HG03575 (cell line): ENCODE data around the gene DISP2.

Experiments
- ATAC-seq: cut with Tn5 transposase; IDR thresholded peaks from one replicate; pipeline ENCODE4 v1.9.1; 2021; ENCODE audit not compliant: unreplicated experiment, insufficient number of reproducible peaks, low FRiP score; ENCODE audit errors: extremely low read depth

DISP2 gene

GRCh38 chr15:40409366-40409765 is 51.3 kb downstream of the DISP2 start:
- ATAC-seq = no peak

- no peak for ATAC-seq
Measured at GRCh38 chr15:40410476-40410875, 52.5 kb downstream of the DISP2 start.

- ATAC-seq = no peak
Measured at GRCh38 chr15:40412095-40412759, 54.2 kb downstream of the DISP2 start.

- no peak for ATAC-seq
Measured at GRCh38 chr15:40413036-40413435, 55.0 kb downstream of the DISP2 start.

DNA sequence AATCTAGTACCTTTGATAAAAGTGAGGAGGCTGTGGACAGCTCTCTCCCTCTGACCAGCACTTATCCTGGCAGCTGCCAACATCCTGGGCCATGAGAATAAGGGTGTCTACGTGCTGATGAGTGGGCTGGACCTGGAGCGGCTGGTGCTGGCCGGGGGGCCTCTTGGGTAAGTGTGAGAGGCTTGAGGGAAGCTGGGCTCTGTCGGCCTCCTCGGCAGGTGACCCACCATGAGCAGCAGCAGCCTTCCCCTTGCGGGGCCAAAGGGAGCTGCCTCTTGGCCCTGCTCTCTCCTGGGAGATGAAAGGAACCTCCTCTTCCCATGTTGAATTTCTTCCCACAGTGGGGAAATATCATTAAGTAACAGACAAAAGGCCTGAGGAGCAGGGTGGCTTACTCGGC is 56.8 kb downstream of the DISP2 start:
- no peak for ATAC-seq

- no peak for ATAC-seq
Measured at GRCh38 chr15:40415226-40415625, 57.2 kb downstream of the DISP2 start.

DNA sequence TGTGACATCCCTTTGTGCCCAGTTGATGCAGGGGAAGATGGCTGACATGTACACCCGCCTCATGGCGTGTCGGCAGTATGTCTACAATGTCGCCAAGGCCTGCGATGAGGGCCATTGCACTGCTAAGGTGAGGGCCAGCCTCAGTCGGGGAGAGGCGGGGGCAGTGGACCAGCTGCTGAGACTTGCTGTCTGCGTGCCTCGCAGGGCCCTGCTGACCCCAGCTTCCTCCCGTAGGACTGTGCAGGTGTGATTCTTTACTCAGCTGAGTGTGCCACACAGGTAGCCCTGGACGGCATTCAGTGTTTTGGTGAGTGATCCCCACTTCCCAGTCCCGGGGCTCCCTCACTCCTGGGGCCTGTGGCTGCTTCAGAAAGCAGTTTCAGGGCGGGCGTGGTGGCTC is 58.0 kb downstream of the DISP2 start:
- no peak for ATAC-seq

DNA sequence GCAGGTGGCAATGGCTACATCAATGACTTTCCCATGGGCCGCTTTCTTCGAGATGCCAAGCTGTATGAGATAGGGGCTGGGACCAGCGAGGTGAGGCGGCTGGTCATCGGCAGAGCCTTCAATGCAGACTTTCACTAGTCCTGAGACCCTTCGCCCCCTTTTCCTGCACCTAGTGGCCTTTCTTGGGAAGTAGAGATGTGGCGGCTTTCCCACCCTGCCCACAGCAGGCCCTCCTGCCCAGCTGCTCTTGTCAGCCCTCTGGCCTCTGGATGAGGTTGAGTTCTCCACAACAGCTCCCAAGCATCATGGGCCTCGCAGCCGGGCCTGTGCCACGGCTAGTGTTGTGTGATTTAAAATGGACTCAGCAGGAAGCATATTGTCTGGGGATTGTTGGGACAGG is 60.1 kb downstream of the DISP2 start:
- ATAC-seq = no peak

- no peak for ATAC-seq
Measured at GRCh38 chr15:40420071-40420713, 62.2 kb downstream of the DISP2 start.

GRCh38 chr15:40420793-40421192 is 62.8 kb downstream of the DISP2 start:
- ATAC-seq = no peak

DNA sequence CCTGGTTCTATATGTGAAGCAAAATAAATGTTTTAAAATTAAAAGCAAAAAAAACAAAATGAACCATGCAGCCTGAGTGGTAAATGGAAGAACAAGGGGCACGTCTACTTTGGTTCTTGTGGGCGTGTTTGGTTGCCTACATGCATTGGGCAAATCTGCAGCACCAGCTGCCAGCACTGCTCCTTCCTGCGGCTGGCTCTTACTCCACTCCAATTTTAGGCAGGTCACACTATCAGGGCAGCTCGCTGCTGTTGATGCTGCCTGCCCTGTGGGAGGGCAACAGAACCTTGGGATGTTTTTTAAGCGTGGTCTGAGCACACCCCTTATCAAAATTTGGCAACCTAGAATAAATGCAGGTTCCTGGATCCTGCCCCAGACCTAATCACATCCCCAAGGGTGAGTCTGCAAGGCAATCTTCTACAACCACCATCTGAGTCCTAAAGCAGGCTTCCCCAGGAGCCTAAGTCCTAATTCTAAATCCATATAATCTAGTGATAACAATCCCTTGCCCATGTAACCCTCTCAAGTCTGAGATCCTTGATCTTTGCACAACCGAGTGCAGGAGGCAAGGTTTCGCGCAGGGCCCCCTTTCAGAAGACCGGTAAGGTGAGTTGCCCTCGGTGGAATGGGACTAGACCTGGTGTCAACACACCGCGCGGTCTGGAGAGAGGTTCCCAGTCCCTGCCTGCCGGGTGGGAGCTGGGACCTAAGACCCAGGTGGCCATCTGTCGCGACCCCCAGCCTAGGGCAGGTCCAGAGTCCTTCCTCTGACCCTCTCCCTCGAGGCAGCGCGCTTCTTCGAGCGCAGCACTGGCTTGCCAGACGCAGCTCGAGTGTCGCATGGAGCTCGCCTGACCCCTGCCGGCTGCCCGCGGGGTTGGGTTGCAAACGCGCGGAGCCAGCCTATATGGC is 63.5 kb downstream of the DISP2 start:
- no peak for ATAC-seq

DNA sequence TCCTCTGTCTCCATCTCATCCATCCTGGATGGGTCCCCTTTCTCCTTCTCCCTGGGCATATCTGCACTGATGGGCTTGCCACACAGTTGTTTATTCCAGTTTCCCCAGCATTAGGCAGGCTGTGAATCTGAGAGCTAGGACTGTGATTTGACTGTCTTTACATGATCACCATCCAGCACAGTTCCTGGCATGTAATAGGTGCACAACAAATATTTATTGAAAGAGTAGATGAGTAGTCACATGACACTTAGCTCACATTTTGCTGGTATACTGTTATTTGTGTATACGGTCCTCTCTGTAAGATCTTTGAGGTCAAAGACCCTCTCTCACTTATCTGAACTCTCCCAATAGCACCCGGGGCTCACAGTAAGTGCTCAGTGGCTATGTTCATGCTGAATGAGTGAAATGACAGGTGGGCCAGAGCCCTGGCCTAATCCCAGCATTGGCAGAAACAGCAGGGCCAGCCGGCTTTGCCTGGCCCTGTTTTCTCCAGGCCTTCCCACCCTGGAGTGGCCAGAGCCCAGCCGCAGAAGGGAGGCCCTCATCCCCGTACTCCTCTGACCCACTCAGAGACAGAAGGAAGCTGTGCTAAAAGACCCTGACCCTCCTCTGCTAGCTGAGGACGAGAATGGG is 66.6 kb downstream of the DISP2 start:
- no peak for ATAC-seq

- no peak for ATAC-seq
Measured at GRCh38 chr15:40425681-40426080, 67.7 kb downstream of the DISP2 start.

DNA sequence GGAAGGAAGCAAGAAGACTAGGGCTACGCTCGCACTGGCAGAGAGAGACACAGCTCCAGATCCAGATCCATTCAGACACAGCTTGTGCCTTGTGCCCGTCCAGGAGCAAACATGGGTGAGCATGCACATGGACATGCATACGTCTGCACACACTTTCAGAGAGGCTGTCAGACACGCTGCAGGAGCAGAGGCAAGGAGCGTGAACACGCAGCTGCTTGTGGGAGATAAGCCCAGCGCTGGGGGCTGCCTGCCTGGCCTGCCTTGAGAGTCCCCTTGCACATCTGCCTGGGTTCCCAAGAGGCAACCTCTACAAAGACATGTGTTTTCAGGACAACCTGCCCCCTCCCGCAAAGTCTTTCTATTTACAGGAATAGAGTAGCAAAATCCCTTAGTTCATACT is 69.2 kb downstream of the DISP2 start:
- no peak for ATAC-seq

DNA sequence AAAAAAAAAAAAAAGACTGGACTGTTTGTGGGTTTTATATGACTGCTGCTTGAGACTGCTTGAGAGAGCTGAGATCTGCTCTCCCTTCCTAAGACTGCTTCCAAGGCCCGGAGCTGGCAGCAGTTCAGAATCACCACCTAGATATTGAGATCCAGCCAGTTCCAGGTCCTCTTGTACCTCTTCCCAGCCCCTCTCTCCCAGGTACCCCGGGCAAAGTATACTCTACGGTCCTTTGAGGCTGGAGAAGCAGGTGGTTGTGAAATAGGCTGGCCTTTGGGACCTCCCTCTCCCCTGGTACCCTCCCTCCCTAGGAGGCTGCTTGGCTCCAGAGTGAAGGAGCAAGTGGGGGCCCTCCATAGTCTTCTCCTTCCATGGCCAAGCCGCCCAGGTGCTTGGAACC is 70.2 kb downstream of the DISP2 start:
- no peak for ATAC-seq
